Spinal cord (tissue), 10 donors: ENCODE data around the gene SUPT3H. TPM values are rescaled to one million over a fixed set of nuclear protein-coding genes. Genes with fewer than 3 reads are reported as not detected.
"Not testable (repeated sequence)": the region's sequence is repeated elsewhere in the genome, so short reads cannot be mapped to it uniquely, and the experiment has no call there.

Experiments used
- DNase-seq, 6 donors: peaks; one replicate each; pipeline versions ENCODE4 v3.0.0 to v3.0.0-alpha.2; 2013 to 2015; ENCODE audit warnings: low spot score in 6 of 6, low read depth in 4 of 6
- H3K27ac ChIP-seq: one replicate; pipeline ENCODE4 v1.5.1; 2013; ENCODE audit warnings: low read depth, low read length, control low read depth
- H3K27me3 ChIP-seq: one replicate; pipeline ENCODE4 v1.6.1; 2013; ENCODE audit warnings: low read length; ENCODE audit not compliant: control insufficient read depth, insufficient read depth
- H3K36me3 ChIP-seq: one replicate; pipeline ENCODE4 v1.6.1; 2013; ENCODE audit warnings: low read length; ENCODE audit not compliant: control insufficient read depth, insufficient read depth
- H3K4me1 ChIP-seq: one replicate; pipeline ENCODE4 v1.6.1; 2013; ENCODE audit warnings: low read length; ENCODE audit not compliant: control insufficient read depth, insufficient read depth
- H3K4me3 ChIP-seq: one replicate; pipeline ENCODE4 v1.5.1; 2013; ENCODE audit warnings: low read depth, low read length, control low read depth
- H3K9me3 ChIP-seq: one replicate; pipeline ENCODE4 v1.6.1; 2013; ENCODE audit warnings: low read length; ENCODE audit not compliant: control insufficient read depth, insufficient read depth
- WGBS: methylation state at CpG from one replicate; pipeline ENCODE4 v1.1.5; 2013; ENCODE audit warnings: missing lambda C conversion rate; ENCODE audit not compliant: insufficient coverage; 5-methylcytosine and 5-hydroxymethylcytosine counted together
- polyA plus RNA-seq, 2 donors: library from polyadenylated mRNA; unstranded; fragments of 120-200 nt; gene quantifications; one replicate each; pipeline ENCODE4 v1.2.1, GENCODE V29; 2013; ENCODE audit not compliant: insufficient read length in 2 of 2
- total RNA-seq, 2 donors: library from RNA; depleted of rRNA in 1 of 2; stranded (reverse); fragments of 120-200 nt in 1 of 2; fragments of >200 nt in 1 of 2; gene quantifications; one replicate each; pipeline versions ENCODE4 v1.2.3 to v1.2.4, GENCODE V29; 2013 to 2014
- donor health status: healthy.

SUPT3H gene
- total and polyA plus RNA-seq, 4 donors: 12.2 to 27.7 (median 18.2) TPM

GRCh38 chr6:44900358-44900757 lies 477.4 kb downstream of the SUPT3H start:
- WGBS: 99% methylated on average over 10 of the region's 11 CpGs
- H3K36me3 ChIP-seq, H3K27me3 ChIP-seq, H3K4me1 ChIP-seq, DNase-seq, H3K9me3 ChIP-seq, H3K27ac ChIP-seq, H3K4me3 ChIP-seq: not testable (repeated sequence)

GRCh38 chr6:44898296-44898930 lies 479.3 kb downstream of the SUPT3H start:
- Histone ChIP-seq H3K4me3 (no peak overlapping the region), H3K4me1 (no peaks in the 10 kb centered on the region), H3K9me3 (no peaks in the 10 kb centered on the region), H3K27me3 (no peaks in the 10 kb centered on the region), H3K36me3 (no peaks in the 10 kb centered on the region), H3K27ac (no peak overlapping the region)
- 93% methylated on average over 9 of the region's 10 CpGs for WGBS
- DNase-seq: no peak

GRCh38 chr6:44897316-44897715 lies 480.4 kb downstream of the SUPT3H start:
- no peak overlapping the region for H3K4me3 ChIP-seq
- no peak for DNase-seq
- H3K27ac ChIP-seq: no peak overlapping the region
- H3K4me1 ChIP-seq: no peaks in the 10 kb centered on the region
- H3K27me3 ChIP-seq: no peaks in the 10 kb centered on the region
- H3K9me3 ChIP-seq: no peaks in the 10 kb centered on the region
- no peaks in the 10 kb centered on the region for H3K36me3 ChIP-seq

GRCh38 chr6:44896701-44897100 lies 481.0 kb downstream of the SUPT3H start:
- 65% methylated on average over 2 of the region's 4 CpGs for WGBS
- H3K4me1 ChIP-seq: no peaks in the 10 kb centered on the region
- no peaks in the 10 kb centered on the region for H3K9me3 ChIP-seq
- no peak for DNase-seq
- no peaks in the 10 kb centered on the region for H3K27me3 ChIP-seq
- no peaks in the 10 kb centered on the region for H3K36me3 ChIP-seq
- H3K27ac ChIP-seq: no peak overlapping the region
- no peak overlapping the region for H3K4me3 ChIP-seq

- no peaks in the 10 kb centered on the region for H3K36me3 ChIP-seq
- DNase-seq: peak in 1 of 6 donors; percentile 19
- no peaks in the 10 kb centered on the region for H3K9me3 ChIP-seq
- H3K27me3 ChIP-seq: no peaks in the 10 kb centered on the region
- no peak overlapping the region for H3K27ac ChIP-seq
- no peaks in the 10 kb centered on the region for H3K4me1 ChIP-seq
- no peak overlapping the region for H3K4me3 ChIP-seq
Measured at GRCh38 chr6:44892579-44892978, 485.2 kb downstream of the SUPT3H start.

- H3K4me3 ChIP-seq, H3K27me3 ChIP-seq, H3K36me3 ChIP-seq, H3K4me1 ChIP-seq, H3K9me3 ChIP-seq, H3K27ac ChIP-seq, DNase-seq: not testable (repeated sequence)
- 81% methylated on average over 3 of the region's 3 CpGs for WGBS
Measured at GRCh38 chr6:44879071-44879470, 498.7 kb downstream of the SUPT3H start.

- not testable (repeated sequence) for H3K4me3 ChIP-seq, H3K27me3 ChIP-seq, H3K4me1 ChIP-seq, H3K27ac ChIP-seq, H3K9me3 ChIP-seq, H3K36me3 ChIP-seq, DNase-seq
Measured at GRCh38 chr6:44876638-44877037, 501.1 kb downstream of the SUPT3H start.

GRCh38 chr6:44869321-44869897 lies 508.3 kb downstream of the SUPT3H start:
- Histone ChIP-seq H3K4me3 (no peak overlapping the region), H3K27ac (no peak overlapping the region), H3K9me3 (no peaks in the 10 kb centered on the region), H3K36me3 (no peaks in the 10 kb centered on the region), H3K27me3 (no peaks in the 10 kb centered on the region), H3K4me1 (no peaks in the 10 kb centered on the region)
- DNase-seq: no peak
- 74% methylated on average over 2 of the region's 5 CpGs for WGBS

GRCh38 chr6:44868910-44869309 lies 508.8 kb downstream of the SUPT3H start:
- Histone ChIP-seq H3K27me3 (no peaks in the 10 kb centered on the region), H3K4me1 (no peaks in the 10 kb centered on the region), H3K36me3 (no peaks in the 10 kb centered on the region), H3K27ac (no peak overlapping the region), H3K9me3 (no peaks in the 10 kb centered on the region), H3K4me3 (no peak overlapping the region)
- no peak for DNase-seq

- no peaks in the 10 kb centered on the region for H3K27me3 ChIP-seq
- no peaks in the 10 kb centered on the region for H3K4me1 ChIP-seq
- WGBS: 92% methylated on average over 2 of the region's 2 CpGs
- H3K9me3 ChIP-seq: no peaks in the 10 kb centered on the region
- H3K27ac ChIP-seq: no peak overlapping the region
- DNase-seq: no peak
- no peaks in the 10 kb centered on the region for H3K36me3 ChIP-seq
- H3K4me3 ChIP-seq: no peak overlapping the region
Measured at GRCh38 chr6:44868335-44868668, 509.4 kb downstream of the SUPT3H start.
